Stimulated activated CD4-positive, alpha-beta T cell treated with anti-CD3 and anti-CD28 coated beads, Interleukin-12 subunit alpha, Interleukin-12 subunit beta, amount 100 ng/mL, for 48 hours (primary cell): ENCODE results near the gene KRTAP5-2.

Experiments used
- DNase-seq, 3 donors: peaks; one replicate each; pipeline ENCODE4 v3.0.0-alpha.2; 2020; ENCODE audit warnings: low read depth in 2 of 3, low spot score in 1 of 3

The KRTAP5-2 gene

DNA sequence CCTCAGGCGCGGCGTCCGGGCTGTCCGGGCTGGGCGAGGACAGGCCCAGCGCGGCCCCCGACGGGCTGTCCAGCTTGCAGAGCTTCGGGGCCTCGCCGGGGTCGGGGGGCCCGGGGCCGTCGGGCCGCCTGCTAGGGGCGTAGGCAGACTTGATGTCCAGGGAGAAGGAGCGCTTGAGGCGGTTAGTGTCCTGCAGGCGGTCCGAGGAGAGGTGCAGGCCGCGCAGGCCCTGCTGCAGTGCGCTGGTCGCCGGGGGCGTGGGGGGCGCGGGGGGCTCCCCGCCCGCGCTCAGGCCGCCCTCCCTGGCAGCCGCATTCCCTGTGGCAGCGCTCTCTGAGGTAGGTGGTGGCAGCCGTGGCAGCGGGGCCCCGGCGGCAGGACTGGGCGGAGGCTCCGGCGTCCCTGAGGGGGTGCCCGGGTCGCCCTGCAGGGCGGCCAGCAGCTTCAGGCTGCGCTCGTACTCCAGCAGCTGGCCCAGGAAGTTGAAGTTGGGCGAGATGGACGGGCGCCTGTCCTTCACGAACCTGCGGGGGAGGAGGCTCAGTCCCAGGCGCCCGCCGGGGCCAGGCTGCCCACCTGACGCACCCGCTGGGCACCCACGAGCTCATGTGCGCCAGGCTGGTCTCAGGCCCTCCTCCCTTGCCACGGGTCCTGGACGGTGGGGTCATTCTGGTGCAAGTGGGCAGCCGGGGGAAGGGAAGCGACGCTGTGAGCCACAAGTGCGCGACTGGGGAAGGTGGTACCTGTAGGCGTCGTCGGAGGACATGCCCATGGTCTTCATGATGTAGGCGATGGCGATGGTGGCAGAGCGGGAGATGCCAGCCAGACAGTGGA, 40.8 kb downstream of the KRTAP5-2 start:
- no peak for DNase-seq

DNA sequence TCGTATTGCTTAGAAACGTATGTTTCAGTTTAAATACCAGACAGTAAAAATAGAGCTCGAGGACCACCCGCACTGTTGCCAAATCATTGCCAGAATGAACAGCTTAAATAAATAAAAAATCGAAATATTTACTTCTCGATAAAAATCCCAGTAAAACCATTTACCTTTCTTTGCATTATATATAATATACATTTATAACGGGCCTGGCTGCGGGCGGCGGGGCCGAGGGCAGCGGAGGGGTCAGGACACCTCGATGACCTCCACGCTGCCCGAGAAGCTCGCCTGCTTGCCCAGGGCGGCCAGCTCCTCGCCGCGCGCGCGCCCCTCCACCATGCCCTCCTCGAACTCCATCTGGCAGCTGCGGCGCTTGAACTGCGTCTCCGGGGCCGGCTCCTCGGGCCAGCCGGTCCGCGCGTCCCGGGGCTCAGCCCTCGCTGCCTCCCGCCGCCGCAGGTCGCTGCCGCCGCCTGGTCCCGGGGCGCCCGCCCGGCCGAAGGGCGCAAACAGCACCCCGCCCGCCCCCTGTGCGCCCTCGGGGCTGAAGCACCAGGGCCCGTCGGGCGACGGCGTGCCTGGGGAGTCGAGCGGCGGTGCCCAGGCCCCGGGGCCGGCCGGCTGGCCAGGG, 41.7 kb downstream of the KRTAP5-2 start:
- no peak for DNase-seq

DNA sequence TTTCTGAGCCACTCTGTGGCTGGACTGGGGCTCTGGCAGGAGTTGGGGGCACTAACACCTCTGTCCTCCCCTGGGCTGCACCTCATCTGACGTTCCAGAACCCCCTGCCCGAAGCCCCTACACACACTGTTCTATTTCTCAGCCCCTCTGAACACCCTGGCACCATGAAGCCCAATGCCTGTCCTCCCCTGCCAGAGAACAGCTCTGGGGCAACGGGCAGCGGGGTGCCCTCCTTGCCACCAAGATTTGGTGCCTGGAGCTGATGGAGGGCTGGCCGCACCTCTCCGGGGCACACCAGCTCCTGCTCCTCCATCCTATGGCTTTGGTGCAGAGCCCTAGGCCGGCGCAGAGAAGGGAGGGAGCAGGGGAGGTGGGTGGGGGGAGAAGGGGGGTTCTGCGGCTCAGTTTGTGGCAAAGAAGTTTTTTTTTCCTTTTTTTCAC, 42.4 kb downstream of the KRTAP5-2 start:
- no peak for DNase-seq

DNA sequence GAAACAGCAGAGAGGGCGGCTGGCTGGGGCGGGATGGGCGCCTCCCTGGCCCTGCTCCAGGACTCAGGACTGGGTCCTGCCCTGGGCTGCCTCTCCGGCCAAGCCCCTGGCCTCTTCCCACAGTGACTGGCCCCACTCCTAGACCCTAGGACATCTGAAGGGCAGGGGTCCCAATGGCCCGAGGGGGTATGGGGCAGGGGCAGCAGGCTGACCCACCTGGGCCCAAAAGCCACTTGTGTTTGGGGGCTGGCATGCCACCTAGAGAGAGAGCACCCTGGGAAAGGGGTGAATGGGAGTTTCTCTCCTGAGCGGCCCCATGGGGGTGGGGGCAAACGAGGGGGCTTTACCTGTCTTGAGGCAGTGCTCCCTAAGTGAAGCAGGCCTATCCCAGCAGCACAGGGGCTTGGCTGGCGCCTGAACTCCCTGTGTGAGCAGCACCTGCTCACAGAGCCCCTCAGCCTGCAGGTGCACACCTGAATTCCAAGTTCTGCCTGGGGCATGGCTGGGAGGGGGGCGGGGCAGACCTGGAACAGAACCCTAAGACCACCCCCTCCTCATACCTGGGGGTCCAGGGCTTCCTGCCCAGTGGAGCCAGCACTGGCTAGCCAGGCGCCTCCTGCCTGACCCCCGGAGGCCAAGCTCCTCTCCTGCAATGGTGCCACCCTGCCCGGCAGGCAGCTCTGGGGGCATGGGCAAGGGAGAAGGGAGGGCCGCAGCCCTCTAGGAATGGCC, 42.9 kb downstream of the KRTAP5-2 start:
- no peak for DNase-seq

DNA sequence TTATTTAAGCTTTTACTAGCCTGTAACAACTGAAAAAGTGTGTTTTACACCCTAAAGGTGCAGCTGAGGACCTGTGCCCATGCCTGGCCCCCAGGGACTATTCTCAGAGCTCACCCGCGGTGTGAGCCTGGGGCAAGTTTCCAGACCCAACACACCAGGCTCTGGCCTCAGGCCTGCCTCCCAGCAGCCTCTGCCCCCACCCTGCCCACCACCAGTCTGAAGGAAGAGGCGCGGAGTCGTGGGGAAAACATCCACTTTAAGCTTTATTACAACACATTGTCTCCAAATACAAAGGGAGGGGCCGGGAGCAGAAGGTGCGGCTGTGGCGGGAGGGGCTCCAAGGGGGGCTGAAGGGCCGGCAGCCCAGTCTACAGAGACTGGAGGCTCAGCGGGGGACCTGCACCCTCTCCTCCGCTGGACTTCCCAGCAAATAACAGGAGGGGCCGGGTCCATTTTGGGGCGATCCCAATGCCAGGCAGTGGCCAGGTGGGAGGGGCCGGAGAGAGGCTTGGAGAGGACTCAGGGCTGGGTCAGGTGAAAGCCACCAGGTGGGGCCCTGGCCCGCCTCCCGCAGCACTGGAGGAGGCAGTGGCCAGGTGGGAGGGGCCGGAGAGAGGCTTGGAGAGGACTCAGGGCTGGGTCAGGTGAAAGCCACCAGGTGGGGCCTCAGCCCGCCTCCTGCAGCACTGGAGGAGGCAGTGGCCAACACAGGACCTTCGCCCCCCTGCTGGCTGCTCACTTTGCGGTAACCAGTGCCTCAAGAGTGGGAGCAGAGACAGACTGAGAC, 44.1 kb downstream of the KRTAP5-2 start:
- no peak for DNase-seq

DNA sequence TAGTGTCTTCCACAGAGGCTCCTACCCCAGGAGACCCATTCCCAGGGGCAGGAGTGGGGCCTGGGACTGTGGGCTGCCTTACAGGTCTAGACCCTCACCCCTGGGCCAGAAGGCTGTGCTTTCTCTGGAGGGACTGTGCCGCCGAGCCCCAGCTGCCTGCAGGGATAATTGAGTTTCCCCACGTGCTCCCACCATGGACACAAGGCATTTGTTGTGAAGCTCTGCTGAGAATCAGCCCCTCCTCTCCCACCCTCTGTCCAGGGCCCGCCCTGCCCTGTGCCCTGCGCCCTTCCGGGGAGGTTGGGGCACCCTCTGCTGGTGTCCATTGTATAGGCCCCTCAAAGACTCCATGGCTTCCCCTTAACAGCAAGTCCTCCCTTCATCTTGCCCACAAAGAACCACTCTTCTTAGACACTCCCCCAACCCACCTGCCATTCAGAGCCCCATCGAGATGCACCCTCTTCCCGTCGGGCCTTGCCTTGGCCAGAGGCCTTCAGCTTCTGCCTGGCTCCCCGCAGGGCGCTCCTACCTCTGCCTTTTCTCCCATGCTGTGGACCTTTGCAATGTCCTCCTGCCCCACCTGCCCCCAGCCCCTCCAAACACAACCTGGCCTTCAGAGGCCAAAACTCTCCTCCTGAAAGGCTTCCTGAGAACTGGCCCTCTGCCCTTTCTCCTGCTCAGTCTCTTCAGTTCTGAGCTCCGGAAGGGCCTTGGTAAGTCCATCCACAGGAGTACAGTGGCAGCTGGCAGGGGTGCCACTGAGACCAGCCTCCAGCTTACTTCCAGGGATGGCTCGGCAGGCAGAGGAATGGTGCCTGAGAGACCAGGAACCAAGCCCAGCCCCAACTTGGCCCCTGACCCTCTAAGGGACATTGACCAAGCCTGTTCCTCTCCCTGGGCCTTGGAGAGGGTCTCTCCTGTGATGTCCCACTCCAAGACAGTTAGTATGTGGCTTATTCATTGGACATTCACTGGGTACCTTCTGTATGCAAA, 48.5 kb downstream of the KRTAP5-2 start:
- DNase-seq = no peak

DNA sequence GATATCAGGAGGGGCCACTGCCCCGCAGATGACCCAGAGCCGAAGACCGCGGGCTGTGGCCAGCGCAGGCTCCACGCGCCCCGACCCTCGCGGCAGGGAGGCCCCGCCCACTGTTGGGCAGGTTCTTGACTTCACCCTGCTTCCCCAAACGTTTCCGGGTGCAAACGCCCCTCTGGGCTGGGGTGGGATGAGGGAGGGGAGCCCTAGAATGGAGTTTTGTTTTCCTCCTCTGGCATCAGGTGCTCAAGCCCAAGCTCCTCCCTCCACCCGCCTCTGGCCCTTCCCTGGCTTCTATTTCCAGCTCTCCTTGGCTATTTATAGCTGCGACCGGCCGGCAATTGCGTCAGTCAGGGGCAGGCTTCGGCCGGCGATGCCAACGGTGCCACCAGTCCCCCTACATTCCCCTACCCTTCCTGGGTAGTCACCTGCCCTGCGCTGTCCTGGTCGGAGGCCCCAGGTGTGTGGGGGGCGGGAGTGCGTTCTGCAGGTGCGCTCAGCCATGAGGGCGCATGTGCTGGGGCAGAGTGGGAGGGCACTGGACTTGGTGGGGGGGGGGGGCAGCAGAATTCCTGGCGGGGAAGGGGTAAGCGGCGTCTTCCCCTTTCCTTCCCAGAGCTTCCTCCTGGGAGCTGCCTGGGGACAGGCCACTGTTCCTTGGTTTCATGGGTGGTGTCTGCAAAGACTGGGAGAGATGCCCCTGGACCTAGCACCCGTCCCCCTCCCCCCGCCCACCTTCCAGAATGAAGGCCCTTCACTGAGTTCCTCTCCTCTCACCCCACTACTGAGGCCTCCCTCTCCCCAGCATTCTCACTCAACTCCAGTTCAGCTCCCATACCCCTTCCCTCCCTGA, 49.6 kb downstream of the KRTAP5-2 start:
- DNase-seq = no peak

DNA sequence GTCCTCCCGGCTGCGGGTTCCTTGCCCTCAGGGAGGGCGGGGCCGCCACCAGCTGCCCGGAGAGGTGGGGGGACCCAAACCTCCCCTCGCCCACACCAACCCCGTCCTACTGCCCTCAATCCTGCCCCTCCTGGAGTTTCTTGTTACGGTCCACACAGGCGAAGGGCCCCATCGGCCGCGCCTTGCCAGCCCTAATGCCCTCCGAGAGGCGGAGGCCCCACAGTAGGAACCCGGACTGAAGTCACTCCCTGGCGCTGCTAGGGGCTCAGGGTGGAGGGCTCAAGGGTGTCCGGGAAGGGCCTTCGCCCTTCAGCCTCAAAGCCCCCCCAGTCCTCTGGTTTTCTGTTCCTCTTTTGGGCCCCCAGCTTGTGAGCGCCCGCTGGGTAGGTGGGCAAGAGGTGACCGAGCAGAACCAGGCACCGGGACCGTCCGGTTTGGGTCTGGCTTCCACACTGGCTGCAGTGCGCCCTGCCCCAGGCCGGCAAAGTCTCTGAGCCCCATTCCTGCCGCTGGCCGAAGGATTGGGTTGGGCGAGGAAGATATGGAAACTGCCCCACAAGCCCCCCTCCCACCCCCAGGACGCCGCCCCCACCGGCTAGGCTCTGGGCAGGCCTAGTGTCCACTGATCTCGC, 50.5 kb downstream of the KRTAP5-2 start:
- DNase-seq = no peak
